Panc1 (cell line): ENCODE results near the gene COL23A1.

Source experiments
- CTCF ChIP-seq: fragments of 450-650 bp; IDR thresholded peaks from 2 replicates; pipeline ENCODE4 v1.5.1; 2017; ENCODE audit warnings: mild to moderate bottlenecking
- POLR2AphosphoS5 ChIP-seq: IDR thresholded peaks from 2 replicates; pipeline ENCODE4 v1.6.1; 2012; ENCODE audit warnings: mild to moderate bottlenecking, low read depth, low read length, moderate library complexity
- REST ChIP-seq, 2 experiments: IDR thresholded peaks; 2 replicates each; pipeline ENCODE4 v1.6.1; 2011 to 2012; ENCODE audit warnings: low read depth in 2 of 2, control low read depth in 1 of 2, low read length in 1 of 2, mild to moderate bottlenecking in 1 of 2, moderate library complexity in 1 of 2; ENCODE audit not compliant: insufficient read depth in 1 of 2
- SIN3A ChIP-seq: IDR thresholded peaks from 2 replicates; pipeline ENCODE4 v1.6.1; 2012; ENCODE audit warnings: low read depth, mild to moderate bottlenecking, low read length, moderate library complexity, borderline replicate concordance; ENCODE audit not compliant: insufficient read depth
- TCF7L2 ChIP-seq: IDR thresholded peaks from 2 replicates; pipeline ENCODE4 v1.6.1; 2011; ENCODE audit warnings: mild to moderate bottlenecking, low read depth, low read length, inconsistent platforms

GRCh38 chr5:178476531-178476930 is 113.7 kb downstream of the COL23A1 start:
- TF ChIP-seq CTCF (no peak), REST (IDR thresholded peaks at IDR 0.05; ENCODE audit: insufficient read depth in 1 of 2, low read depth in 2 of 2, low read length in 1 of 2) (no peak), POLR2AphosphoS5 (no peak), SIN3A (no peak), TCF7L2 (no peak)
